Fibroblast of the aortic adventitia (primary cell): ENCODE data around the gene POU3F1. TPM values are rescaled to one million over a fixed set of nuclear protein-coding genes. Genes with fewer than 3 reads are reported as not detected.
A peak's percentile ranks its signal among the peaks of the same experiment; 100 is the strongest.

Experiments used
- DNase-seq: peaks from one replicate; pipeline ENCODE4 v3.0.0-alpha.2; 2010; ENCODE audit warnings: low read depth
- H3K4me3 ChIP-seq: 2 replicates; pipeline ENCODE4 v1.5.1; 2011; ENCODE audit warnings: low read depth, mild to moderate bottlenecking, control low read depth, low read length, moderate library complexity
- CTCF ChIP-seq: IDR thresholded peaks from 2 replicates; pipeline ENCODE4 v1.5.1; 2011; ENCODE audit warnings: mild to moderate bottlenecking, low read length, control low read depth, inconsistent platforms; ENCODE audit not compliant: insufficient read depth
- total RNA-seq: library from RNA; depleted of rRNA; stranded (reverse); fragments of >200 nt; gene quantifications from 2 replicates; pipeline ENCODE4 v1.2.3, GENCODE V29; 2012; ENCODE audit warnings: low replicate concordance

POU3F1 gene
- total RNA-seq, 1 donor: not detected

- no peak for TF ChIP-seq CTCF
- no peak for DNase-seq
- peak overlapping the region; percentile 28 for H3K4me3 ChIP-seq
Measured at GRCh38 chr1:38000233-38000528, 46.4 kb downstream of the POU3F1 start.

- no peak for TF ChIP-seq CTCF
- H3K4me3 ChIP-seq: peak overlapping the region; percentile 28
- DNase-seq: peak; percentile 76
Measured at GRCh38 chr1:37999430-38000232, 47.0 kb downstream of the POU3F1 start.

- H3K4me3 ChIP-seq: peak overlapping the region; percentile 22
- no peak for DNase-seq
- TF ChIP-seq CTCF: no peak
Measured at GRCh38 chr1:37998913-37999429, 47.6 kb downstream of the POU3F1 start.

GRCh38 chr1:37998089-37998808 lies 48.3 kb downstream of the POU3F1 start:
- no peak overlapping the region for H3K4me3 ChIP-seq
- no peak for DNase-seq
- TF ChIP-seq CTCF: no peak

GRCh38 chr1:37997256-37998088 lies 49.1 kb downstream of the POU3F1 start:
- no peak for TF ChIP-seq CTCF
- H3K4me3 ChIP-seq: no peak overlapping the region
- DNase-seq: no peak

GRCh38 chr1:37995751-37996345 lies 50.7 kb downstream of the POU3F1 start:
- peak; percentile 93 for DNase-seq
- TF ChIP-seq CTCF: no peak
- H3K4me3 ChIP-seq: peak overlapping the region; percentile 67
